Glutamatergic neuron (in vitro differentiated cells): ENCODE data around the gene FAM149B1. TPM values are rescaled to one million over a fixed set of nuclear protein-coding genes. Genes with fewer than 3 reads are reported as not detected.

ENCODE experiments used
- DNase-seq: peaks from one replicate; pipeline ENCODE4 v3.0.0; 2022
- H3K27ac Mint-ChIP-seq: one replicate; pipeline ENCODE4 v1.8.0; 2020; ENCODE audit warnings: mild to moderate bottlenecking, mixed read lengths, inconsistent platforms; ENCODE audit not compliant: unreplicated experiment
- H3K27me3 Mint-ChIP-seq: one replicate; pipeline ENCODE4 v1.8.0; 2020; ENCODE audit warnings: mild to moderate bottlenecking, moderate library complexity, mixed read lengths, inconsistent platforms; ENCODE audit not compliant: unreplicated experiment
- H3K36me3 Mint-ChIP-seq: one replicate; pipeline ENCODE4 v1.8.0; 2020; ENCODE audit warnings: mild to moderate bottlenecking, mixed read lengths, inconsistent platforms; ENCODE audit not compliant: unreplicated experiment
- H3K4me1 Mint-ChIP-seq: one replicate; pipeline ENCODE4 v1.8.0; 2020; ENCODE audit warnings: mild to moderate bottlenecking, low read depth, mixed read lengths, inconsistent platforms; ENCODE audit not compliant: unreplicated experiment
- H3K4me3 Mint-ChIP-seq: one replicate; pipeline ENCODE4 v1.8.0; 2020; ENCODE audit warnings: mild to moderate bottlenecking, mixed read lengths, inconsistent platforms; ENCODE audit not compliant: unreplicated experiment
- H3K9me3 Mint-ChIP-seq: one replicate; pipeline ENCODE4 v1.8.0; 2020; ENCODE audit warnings: mild to moderate bottlenecking, moderate library complexity, mixed read lengths, inconsistent platforms; ENCODE audit not compliant: unreplicated experiment
- CTCF ChIP-seq: fragments of 200-600 bp; sonication (generic); IDR thresholded peaks from one replicate; pipeline ENCODE4 v1.5.0; 2021; ENCODE audit not compliant: partially characterized antibody, unreplicated experiment
- total RNA-seq: library from RNA; stranded (reverse); fragmentation: NEBNext Ultra II Directional; extraction: Animal tissue kit (Norgen Biotek cat#: 25700); gene quantifications from one replicate; pipeline ENCODE4 v1.2.1, GENCODE V29; 2021; ENCODE audit not compliant: unreplicated experiment

FAM149B1 gene
- total RNA-seq, 1 donor from 2014 or later = 31.3 TPM

- Mint-ChIP-seq H3K4me3 (no peak overlapping the region), H3K4me1 (no peaks in the 10 kb centered on the region), H3K9me3 (no peaks in the 10 kb centered on the region), H3K27me3 (peaks cover 2% of the 10 kb centered on the region), H3K36me3 (peaks cover 5% of the 10 kb centered on the region), H3K27ac (no peak overlapping the region)
- no peak for TF ChIP-seq CTCF
- DNase-seq = no peak
These were observed 122.0 kb downstream of the FAM149B1 start for GRCh38 chr10:73289958-73290357.

GRCh38 chr10:73293461-73293860 lies 125.5 kb downstream of the FAM149B1 start:
- H3K9me3 Mint-ChIP-seq = no peaks in the 10 kb centered on the region
- H3K36me3 Mint-ChIP-seq = peaks cover 5% of the 10 kb centered on the region
- no peak for TF ChIP-seq CTCF
- DNase-seq = no peak
- no peak overlapping the region for H3K4me3 Mint-ChIP-seq
- H3K27ac Mint-ChIP-seq = no peak overlapping the region
- H3K27me3 Mint-ChIP-seq = no peaks in the 10 kb centered on the region
- H3K4me1 Mint-ChIP-seq = no peaks in the 10 kb centered on the region

Other genes with a start within 250 kb of the FAM149B1 start
- gene PLA2G12B, start 213.3 kb upstream of the FAM149B1 start, total RNA-seq = not detected
- 3.5 TPM for gene P4HA1, start 71.3 kb upstream of the FAM149B1 start, total RNA-seq
- gene NUDT13, start 57.7 kb upstream of the FAM149B1 start, total RNA-seq = 3.3 TPM
- 31.3 TPM for gene ECD, start 111 bp upstream of the FAM149B1 start, total RNA-seq
- 37.5 TPM for gene DNAJC9, start 79.1 kb downstream of the FAM149B1 start, total RNA-seq
- 89.2 TPM for gene MRPS16, start 84.5 kb downstream of the FAM149B1 start, total RNA-seq
- gene CFAP70, start 190.7 kb downstream of the FAM149B1 start, total RNA-seq = 1.3 TPM
- 35.9 TPM for gene ANXA7, start 245.9 kb downstream of the FAM149B1 start, total RNA-seq